ENCODE data around the gene NDUFS5. TPM values are rescaled to one million over a fixed set of nuclear protein-coding genes. Genes with fewer than 3 reads are reported as not detected.
"Not testable (repeated sequence)": the region's sequence is repeated elsewhere in the genome, so short reads cannot be mapped to it uniquely, and the experiment has no call there.

The NDUFS5 gene
- total RNA-seq, 1 experiment from 2014 or later: 1,230 TPM

- not testable (repeated sequence) for DNase-seq (ENCODE audit: low read depth)
These were observed 11.2 kb upstream of the NDUFS5 start for GRCh38 chr1:39014956-39015355.

- no peak for DNase-seq (ENCODE audit: low read depth)
These were observed 9.5 kb upstream of the NDUFS5 start for GRCh38 chr1:39016604-39017171.

GRCh38 chr1:39017266-39017665 is 8.9 kb upstream of the NDUFS5 start:
- no peak for DNase-seq (ENCODE audit: low read depth)

- not testable (repeated sequence) for DNase-seq (ENCODE audit: low read depth)
These were observed 5.7 kb upstream of the NDUFS5 start for GRCh38 chr1:39020494-39020893.

GRCh38 chr1:39021426-39021825 is 4.7 kb upstream of the NDUFS5 start:
- no peak for DNase-seq (ENCODE audit: low read depth)

- no peak for DNase-seq (ENCODE audit: low read depth)
These were observed 3.0 kb upstream of the NDUFS5 start for GRCh38 chr1:39023140-39023539.

- no peak for DNase-seq (ENCODE audit: low read depth)
These were observed 837 bp downstream of the NDUFS5 start for GRCh38 chr1:39026866-39027507.

- no peak for DNase-seq (ENCODE audit: low read depth)
These were observed 8.0 kb downstream of the NDUFS5 start for GRCh38 chr1:39034114-39034654.

- DNase-seq (ENCODE audit: low read depth): no peak
These were observed 10.5 kb downstream of the NDUFS5 start for GRCh38 chr1:39036678-39037077.

GRCh38 chr1:39043513-39043912 is 17.4 kb downstream of the NDUFS5 start:
- DNase-seq (ENCODE audit: low read depth): no peak

GRCh38 chr1:39044762-39045161 is 18.6 kb downstream of the NDUFS5 start:
- no peak for DNase-seq (ENCODE audit: low read depth)

GRCh38 chr1:39045231-39045630 is 19.1 kb downstream of the NDUFS5 start:
- no peak for DNase-seq (ENCODE audit: low read depth)

GRCh38 chr1:39046613-39047210 is 20.6 kb downstream of the NDUFS5 start:
- no peak for DNase-seq (ENCODE audit: low read depth)

GRCh38 chr1:39047374-39048229 is 21.5 kb downstream of the NDUFS5 start:
- peak; percentile 63 for DNase-seq (ENCODE audit: low read depth)

GRCh38 chr1:39048745-39049370 is 22.7 kb downstream of the NDUFS5 start:
- DNase-seq (ENCODE audit: low read depth): no peak

GRCh38 chr1:39050001-39050400 is 23.9 kb downstream of the NDUFS5 start:
- DNase-seq (ENCODE audit: low read depth): no peak

- DNase-seq (ENCODE audit: low read depth): not testable (repeated sequence)
These were observed 25.2 kb downstream of the NDUFS5 start for GRCh38 chr1:39051193-39051850.

GRCh38 chr1:39051956-39052355 is 25.8 kb downstream of the NDUFS5 start:
- no peak for DNase-seq (ENCODE audit: low read depth)

- DNase-seq (ENCODE audit: low read depth): not testable (repeated sequence)
These were observed 29.1 kb downstream of the NDUFS5 start for GRCh38 chr1:39055213-39055710.

GRCh38 chr1:39061516-39061915 is 35.4 kb downstream of the NDUFS5 start:
- DNase-seq (ENCODE audit: low read depth): not testable (repeated sequence)

GRCh38 chr1:39061951-39062350 is 35.8 kb downstream of the NDUFS5 start:
- DNase-seq (ENCODE audit: low read depth): no peak
